Mesenchymal stem cell (in vitro differentiated cells and primary cell): ENCODE measurements around the gene ZNF408.
"Not testable (repeated sequence)": the region's sequence is repeated elsewhere in the genome, so short reads cannot be mapped to it uniquely, and the experiment has no call there.

ENCODE experiments used
- DNase-seq: peaks from one replicate; pipeline ENCODE4 v3.0.0-alpha.2; 2013
- H2AFZ ChIP-seq: one replicate; pipeline ENCODE4 v1.6.1; 2013; ENCODE audit warnings: low read depth, mild to moderate bottlenecking, control low read depth, inconsistent platforms, low read length, moderate library complexity
- H2AK5ac ChIP-seq: 2 replicates; pipeline ENCODE4 v1.6.1; 2013; ENCODE audit warnings: low read length, moderate library complexity, mild to moderate bottlenecking, inconsistent platforms; ENCODE audit not compliant: severe bottlenecking
- H2BK120ac ChIP-seq: one replicate; pipeline ENCODE4 v1.6.1; 2013; ENCODE audit warnings: low read depth, mild to moderate bottlenecking, inconsistent platforms, low read length, moderate library complexity
- H2BK12ac ChIP-seq, 2 experiments: one replicate each; pipeline ENCODE4 v1.6.1; 2013; ENCODE audit warnings: inconsistent platforms in 2 of 2, low read length in 2 of 2, mild to moderate bottlenecking in 2 of 2, moderate library complexity in 2 of 2, control low read depth in 1 of 2
- H2BK15ac ChIP-seq: one replicate; pipeline ENCODE4 v1.6.1; 2013; ENCODE audit warnings: mild to moderate bottlenecking, low read depth, inconsistent platforms; ENCODE audit not compliant: poor library complexity, severe bottlenecking
- H2BK5ac ChIP-seq: 2 replicates; pipeline ENCODE4 v1.6.1; 2013; ENCODE audit warnings: low read depth, mild to moderate bottlenecking, low read length, control low read depth, inconsistent platforms; ENCODE audit not compliant: poor library complexity, severe bottlenecking
- H3K14ac ChIP-seq, 2 experiments: one replicate each; pipeline ENCODE4 v1.6.1; 2013; ENCODE audit warnings: inconsistent platforms in 2 of 2, low read length in 2 of 2, control low read depth in 1 of 2, mild to moderate bottlenecking in 1 of 2, moderate library complexity in 1 of 2
- H3K18ac ChIP-seq, 2 experiments: one replicate each; pipeline ENCODE4 v1.6.1; 2013; ENCODE audit warnings: inconsistent platforms in 2 of 2, low read length in 2 of 2, control low read depth in 1 of 2, low read depth in 1 of 2, mild to moderate bottlenecking in 1 of 2
- H3K23ac ChIP-seq, 2 experiments: one replicate each; pipeline ENCODE4 v1.6.1; 2013; ENCODE audit warnings: inconsistent platforms in 2 of 2, low read length in 2 of 2, mild to moderate bottlenecking in 2 of 2, moderate library complexity in 2 of 2, control low read depth in 1 of 2
- H3K27ac ChIP-seq: 2 replicates; pipeline ENCODE4 v1.5.1; 2013; ENCODE audit warnings: mild to moderate bottlenecking, moderate library complexity, low read length, control low read depth, inconsistent platforms; ENCODE audit not compliant: poor library complexity, severe bottlenecking
- H3K27me3 ChIP-seq, 2 experiments: 2 replicates each; pipeline versions ENCODE4 v1.6.1 to v1.7.0; 2013; ENCODE audit warnings: low read length in 2 of 2, mild to moderate bottlenecking in 2 of 2, moderate library complexity in 2 of 2, control low read depth in 1 of 2, inconsistent platforms in 1 of 2; ENCODE audit not compliant: control insufficient read depth in 1 of 2, insufficient read depth in 1 of 2
- H3K36me3 ChIP-seq, 2 experiments: 2 replicates each; pipeline versions ENCODE4 v1.6.1 to v1.7.0; 2013; ENCODE audit warnings: low read length in 2 of 2, control low read depth in 1 of 2, inconsistent platforms in 1 of 2, low read depth in 1 of 2, mild to moderate bottlenecking in 1 of 2; ENCODE audit not compliant: insufficient read depth in 2 of 2, control insufficient read depth in 1 of 2
- H3K4ac ChIP-seq, 2 experiments: one replicate each; pipeline ENCODE4 v1.6.1; 2013; ENCODE audit warnings: inconsistent platforms in 2 of 2, low read length in 2 of 2, mild to moderate bottlenecking in 2 of 2, moderate library complexity in 2 of 2, control low read depth in 1 of 2, low read depth in 1 of 2
- H3K4me1 ChIP-seq: 2 replicates; pipeline ENCODE4 v1.6.1; 2013; ENCODE audit warnings: low read depth, low read length, control low read depth; ENCODE audit not compliant: control insufficient read depth, insufficient read depth
- H3K4me2 ChIP-seq: 2 replicates; pipeline ENCODE4 v1.6.1; 2013; ENCODE audit warnings: low read length, mild to moderate bottlenecking, inconsistent platforms; ENCODE audit not compliant: poor library complexity, severe bottlenecking
- H3K4me3 ChIP-seq, 2 experiments: 2 replicates each; pipeline versions ENCODE4 v1.5.1 to v1.7.0; 2013; ENCODE audit warnings: low read length in 2 of 2, mild to moderate bottlenecking in 2 of 2, control low read depth in 1 of 2, low read depth in 1 of 2; ENCODE audit not compliant: insufficient read depth in 1 of 2
- H3K79me1 ChIP-seq: replicated peaks from 2 replicates; pipeline ENCODE4 v1.6.1; 2013; ENCODE audit warnings: mild to moderate bottlenecking, control low read depth, low read length, inconsistent platforms; ENCODE audit not compliant: poor library complexity, severe bottlenecking
- H3K9ac ChIP-seq: 2 replicates; pipeline ENCODE4 v1.7.0; 2013; ENCODE audit warnings: mild to moderate bottlenecking, low read length, moderate library complexity
- H3K9me3 ChIP-seq: 2 replicates; pipeline ENCODE4 v1.7.0; 2013; ENCODE audit warnings: mild to moderate bottlenecking, low read length; ENCODE audit not compliant: control insufficient read depth
- H4K8ac ChIP-seq: one replicate; pipeline ENCODE4 v1.6.1; 2013; ENCODE audit warnings: inconsistent platforms, mild to moderate bottlenecking, low read length, moderate library complexity
- H4K91ac ChIP-seq: one replicate; pipeline ENCODE4 v1.6.1; 2013; ENCODE audit warnings: mild to moderate bottlenecking, low read length, inconsistent platforms
- WGBS: methylation state at CpG from one replicate; pipeline ENCODE4 v1.1.7; 2013; ENCODE audit warnings: mixed read lengths; 5-methylcytosine and 5-hydroxymethylcytosine counted together

Gene ZNF408

GRCh38 chr11:46712874-46713576 is 12.2 kb downstream of the ZNF408 start:
- Histone ChIP-seq H3K4me1 (peaks cover 12% of the 10 kb centered on the region), H3K9me3 (no peaks in the 10 kb centered on the region), H3K36me3 (peaks cover 0 to 12% of the 10 kb centered on the region in 2 experiments), H2AFZ (no peak overlapping the region), H2BK5ac (no peak overlapping the region), H3K27ac (no peak overlapping the region), H4K8ac (no peak overlapping the region), H3K23ac (no peak overlapping the region), H2BK12ac (no peak overlapping the region), H2BK15ac (peak overlapping the region; percentile 86), H3K18ac (no peak overlapping the region), H3K79me1 (peaks cover 2% of the 10 kb centered on the region), H3K4me3 (no peak overlapping the region), H3K4ac (no peak overlapping the region), H4K91ac (no peak overlapping the region), H3K9ac (no peak overlapping the region), H3K27me3 (no peaks in the 10 kb centered on the region), H2BK120ac (no peak overlapping the region), H3K14ac (no peak overlapping the region), H2AK5ac (no peak overlapping the region), H3K4me2 (no peak overlapping the region)
- DNase-seq, result peak; percentile 14
- 92% methylated on average over 6 of the region's 7 CpGs for WGBS

GRCh38 chr11:46717825-46718154 is 17.0 kb downstream of the ZNF408 start:
- H3K36me3 ChIP-seq, H2AFZ ChIP-seq, H3K18ac ChIP-seq, DNase-seq, H4K91ac ChIP-seq, H3K27me3 ChIP-seq, H2BK5ac ChIP-seq, H3K4ac ChIP-seq, H2AK5ac ChIP-seq, H3K23ac ChIP-seq, H3K4me3 ChIP-seq, H3K14ac ChIP-seq, H2BK15ac ChIP-seq, H3K27ac ChIP-seq, H4K8ac ChIP-seq, H3K79me1 ChIP-seq, H3K9me3 ChIP-seq, H2BK12ac ChIP-seq, H2BK120ac ChIP-seq, H3K4me2 ChIP-seq, H3K9ac ChIP-seq: not testable (repeated sequence)
- 100% methylated on average over 2 of the region's 2 CpGs for WGBS
- H3K4me1 ChIP-seq, result peaks cover 19% of the 10 kb centered on the region

GRCh38 chr11:46718155-46719019 is 17.6 kb downstream of the ZNF408 start:
- WGBS, result 82% methylated on average over 5 of the region's 11 CpGs
- no peak overlapping the region for H3K4me3 ChIP-seq
- H3K18ac ChIP-seq, result no peak overlapping the region
- H3K79me1 ChIP-seq, result peaks cover 1% of the 10 kb centered on the region
- no peak overlapping the region for H3K14ac ChIP-seq
- no peak overlapping the region for H3K9ac ChIP-seq
- H3K23ac ChIP-seq, result no peak overlapping the region
- H2BK15ac ChIP-seq, result no peak overlapping the region
- H2BK5ac ChIP-seq, result no peak overlapping the region
- DNase-seq, result peak; percentile 12
- peak overlapping the region; percentile 42 for H2BK120ac ChIP-seq
- no peak overlapping the region for H3K27ac ChIP-seq
- no peaks in the 10 kb centered on the region for H3K27me3 ChIP-seq
- H3K4me2 ChIP-seq, result no peak overlapping the region
- no peaks in the 10 kb centered on the region for H3K9me3 ChIP-seq
- H2BK12ac ChIP-seq, result no peak overlapping the region
- H4K8ac ChIP-seq, result peak overlapping the region; percentile 81
- H2AK5ac ChIP-seq, result peak overlapping the region; percentile 18
- peaks cover 19% of the 10 kb centered on the region for H3K4me1 ChIP-seq
- peak overlapping the region in 1 of 2 experiments; percentile 0 for H3K4ac ChIP-seq
- peak overlapping the region; percentile 65 for H2AFZ ChIP-seq
- H4K91ac ChIP-seq, result peak overlapping the region; percentile 44
- H3K36me3 ChIP-seq, result no peaks in the 10 kb centered on the region

GRCh38 chr11:46719048-46719542 is 18.3 kb downstream of the ZNF408 start, which contains the start of gene F2:
Gene F2, plus strand, starts transcription at chr11:46719213. Its CDS starts 23 bp downstream, at chr11:46719236.
- Histone ChIP-seq H3K4me1 (peaks cover 13% of the 10 kb centered on the region), H3K4me2 (no peak within 1 kb of the TSS), H3K36me3 (no peaks in the 10 kb centered on the region), H3K4ac (peak within 1 kb of the TSS in 1 of 2 experiments; percentile 0), H3K9ac (no peak within 1 kb of the TSS), H3K79me1 (no peaks in the 10 kb centered on the region), H3K4me3 (no peak within 1 kb of the TSS), H3K9me3 (no peaks in the 10 kb centered on the region), H2BK15ac (no peak within 1 kb of the TSS), H3K14ac (no peak within 1 kb of the TSS), H2BK12ac (peak within 1 kb of the TSS in 1 of 2 experiments; percentile 37), H2BK5ac (no peak within 1 kb of the TSS), H2BK120ac (peak within 1 kb of the TSS; percentile 42), H3K27ac (no peak within 1 kb of the TSS), H3K27me3 (no peaks in the 10 kb centered on the region), H4K8ac (peak within 1 kb of the TSS; percentile 81), H2AK5ac (peak within 1 kb of the TSS; percentile 18), H4K91ac (peak within 1 kb of the TSS; percentile 44), H3K23ac (no peak within 1 kb of the TSS), H2AFZ (peak within 1 kb of the TSS; percentile 65), H3K18ac (no peak within 1 kb of the TSS)
- DNase-seq, result no peak
- 78% methylated on average over 7 of the region's 7 CpGs for WGBS
